ENCODE measurements around the gene DDX31.
"Not testable (repeated sequence)": the region's sequence is repeated elsewhere in the genome, so short reads cannot be mapped to it uniquely, and the experiment has no call there.

Gene DDX31

GRCh38 chr9:132669698-132670456 lies at the start of gene DDX31:
TSS of gene DDX31 (minus strand) at chr9:132669983. CDS start at chr9:132669934, 49 bp downstream.
- in situ Hi-C loops (cut with MboI; ENCODE audit: low sequenced_read_pairs), result no loop called here

- in situ Hi-C loops (cut with MboI; ENCODE audit: low sequenced_read_pairs), result not testable (repeated sequence)
Measured at GRCh38 chr9:132718381-132718928, 48.7 kb upstream of the DDX31 start.

GRCh38 chr9:132717326-132717945 lies 47.7 kb upstream of the DDX31 start:
- in situ Hi-C loops (cut with MboI; ENCODE audit: low sequenced_read_pairs), result no loop called here

- in situ Hi-C loops (cut with MboI; ENCODE audit: low sequenced_read_pairs), result no loop called here
Measured at GRCh38 chr9:132716007-132716406, 46.2 kb upstream of the DDX31 start.

GRCh38 chr9:132712753-132713152 lies 43.0 kb upstream of the DDX31 start:
- in situ Hi-C loops (cut with MboI; ENCODE audit: low sequenced_read_pairs), result no loop called here

- in situ Hi-C loops (cut with MboI; ENCODE audit: low sequenced_read_pairs), result no loop called here
Measured at GRCh38 chr9:132711846-132712245, 42.1 kb upstream of the DDX31 start.

GRCh38 chr9:132711152-132711551 lies 41.4 kb upstream of the DDX31 start:
- in situ Hi-C loops (cut with MboI; ENCODE audit: low sequenced_read_pairs), result not testable (repeated sequence)

GRCh38 chr9:132710333-132710732 lies 40.5 kb upstream of the DDX31 start:
- in situ Hi-C loops (cut with MboI; ENCODE audit: low sequenced_read_pairs), result no loop called here

GRCh38 chr9:132708769-132709430 lies 39.1 kb upstream of the DDX31 start:
- in situ Hi-C loops (cut with MboI; ENCODE audit: low sequenced_read_pairs), result no loop called here

GRCh38 chr9:132708239-132708638 lies 38.5 kb upstream of the DDX31 start:
- in situ Hi-C loops (cut with MboI; ENCODE audit: low sequenced_read_pairs), result no loop called here

- in situ Hi-C loops (cut with MboI; ENCODE audit: low sequenced_read_pairs), result no loop called here
Measured at GRCh38 chr9:132703336-132703735, 33.6 kb upstream of the DDX31 start.

GRCh38 chr9:132702254-132702653 lies 32.5 kb upstream of the DDX31 start:
- in situ Hi-C loops (cut with MboI; ENCODE audit: low sequenced_read_pairs), result no loop called here

GRCh38 chr9:132699956-132700355 lies 30.2 kb upstream of the DDX31 start:
- in situ Hi-C loops (cut with MboI; ENCODE audit: low sequenced_read_pairs), result no loop called here

GRCh38 chr9:132698989-132699388 lies 29.2 kb upstream of the DDX31 start:
- in situ Hi-C loops (cut with MboI; ENCODE audit: low sequenced_read_pairs), result no loop called here

- in situ Hi-C loops (cut with MboI; ENCODE audit: low sequenced_read_pairs), result no loop called here
Measured at GRCh38 chr9:132697230-132697629, 27.4 kb upstream of the DDX31 start.

- in situ Hi-C loops (cut with MboI; ENCODE audit: low sequenced_read_pairs), result no loop called here
Measured at GRCh38 chr9:132694144-132694543, 24.4 kb upstream of the DDX31 start.

GRCh38 chr9:132690696-132691095 lies 20.9 kb upstream of the DDX31 start:
- in situ Hi-C loops (cut with MboI; ENCODE audit: low sequenced_read_pairs), result no loop called here

GRCh38 chr9:132683873-132684272 lies 14.1 kb upstream of the DDX31 start:
- in situ Hi-C loops (cut with MboI; ENCODE audit: low sequenced_read_pairs), result no loop called here

GRCh38 chr9:132681561-132681960 lies 11.8 kb upstream of the DDX31 start:
- in situ Hi-C loops (cut with MboI; ENCODE audit: low sequenced_read_pairs), result no loop called here

GRCh38 chr9:132679946-132680625 lies 10.3 kb upstream of the DDX31 start:
- in situ Hi-C loops (cut with MboI; ENCODE audit: low sequenced_read_pairs), result no loop called here

- in situ Hi-C loops (cut with MboI; ENCODE audit: low sequenced_read_pairs), result no loop called here
Measured at GRCh38 chr9:132677976-132678375, 8.2 kb upstream of the DDX31 start.
